GM23338 (cell line): ENCODE measurements around the gene KLLN. TPM values are rescaled to one million over a fixed set of nuclear protein-coding genes. Genes with fewer than 3 reads are reported as not detected.
A peak's percentile ranks its signal among the peaks of the same experiment; 100 is the strongest.
"Not testable (repeated sequence)": the region's sequence is repeated elsewhere in the genome, so short reads cannot be mapped to it uniquely, and the experiment has no call there.

Source experiments
- ATAC-seq: fragments of 200-7000 bp; cut with Tn5 transposase; 3 replicates; pipeline ENCODE4 v1.9.1; 2020
- DNase-seq: peaks from one replicate; pipeline ENCODE4 v3.0.0-alpha.2; 2015; ENCODE audit warnings: low spot score
- H2AFZ ChIP-seq: fragments of 200-600 bp; sonication (generic); 2 replicates; pipeline ENCODE4 v1.8.0; 2016; ENCODE audit warnings: antibody characterized with exemption, mild to moderate bottlenecking, moderate library complexity
- H3F3A ChIP-seq: fragments of 200-600 bp; sonication (generic); replicated peaks from 2 replicates; pipeline ENCODE4 v1.8.0; 2017; ENCODE audit warnings: antibody characterized with exemption, mixed run types, low read depth
- H3K27ac ChIP-seq: fragments of 200-600 bp; sonication (generic); 2 replicates; pipeline ENCODE4 v1.6.1; 2016; ENCODE audit warnings: low read depth
- H3K27me3 ChIP-seq: fragments of 200-600 bp; sonication (generic); 2 replicates; pipeline ENCODE4 v1.8.0; 2016; ENCODE audit warnings: mild to moderate bottlenecking, mixed run types, moderate library complexity; ENCODE audit not compliant: insufficient read depth
- H3K36me3 ChIP-seq: fragments of 200-600 bp; sonication (generic); 2 replicates; pipeline ENCODE4 v1.8.0; 2016; ENCODE audit warnings: mild to moderate bottlenecking; ENCODE audit not compliant: insufficient read depth
- H3K4me1 ChIP-seq: fragments of 200-600 bp; sonication (generic); 2 replicates; pipeline ENCODE4 v1.8.0; 2016; ENCODE audit warnings: mild to moderate bottlenecking, moderate library complexity; ENCODE audit not compliant: insufficient read depth
- H3K4me2 ChIP-seq: fragments of 200-600 bp; sonication (generic); 2 replicates; pipeline ENCODE4 v1.7.1; 2017; ENCODE audit warnings: mixed run types
- H3K4me3 ChIP-seq: fragments of 200-600 bp; sonication (generic); 2 replicates; pipeline ENCODE4 v1.6.1; 2016; ENCODE audit warnings: mixed run types
- H3K79me2 ChIP-seq: fragments of 200-600 bp; sonication (generic); replicated peaks from 2 replicates; pipeline ENCODE4 v1.8.0; 2017; ENCODE audit warnings: mild to moderate bottlenecking; ENCODE audit not compliant: insufficient read depth
- H3K9me2 ChIP-seq: fragments of 200-600 bp; sonication (generic); 2 replicates; pipeline ENCODE4 v1.8.0; 2017; ENCODE audit not compliant: insufficient read depth
- H4K20me1 ChIP-seq: fragments of 200-600 bp; sonication (generic); replicated peaks from 2 replicates; pipeline ENCODE4 v1.8.0; 2017; ENCODE audit warnings: mild to moderate bottlenecking; ENCODE audit not compliant: insufficient read depth
- H3K27ac Mint-ChIP-seq: 2 replicates; pipeline ENCODE4 v1.8.0; 2020; ENCODE audit warnings: inconsistent platforms, mild to moderate bottlenecking, moderate library complexity, mixed read lengths
- H3K27me3 Mint-ChIP-seq: 3 replicates; pipeline ENCODE4 v1.8.0; 2022; ENCODE audit warnings: low read depth, mild to moderate bottlenecking, moderate library complexity, mixed read lengths, inconsistent platforms; ENCODE audit not compliant: insufficient read depth, poor library complexity
- H3K36me3 Mint-ChIP-seq: 3 replicates; pipeline ENCODE4 v1.8.0; 2021; ENCODE audit warnings: low read depth, mild to moderate bottlenecking, inconsistent platforms, moderate library complexity, mixed read lengths
- H3K4me1 Mint-ChIP-seq: 3 replicates; pipeline ENCODE4 v1.8.0; 2020; ENCODE audit warnings: mild to moderate bottlenecking, inconsistent platforms, mixed read lengths
- H3K4me3 Mint-ChIP-seq: 3 replicates; pipeline ENCODE4 v1.8.0; 2021; ENCODE audit warnings: moderate library complexity, mild to moderate bottlenecking, inconsistent platforms, mixed read lengths
- H3K9me3 Mint-ChIP-seq: 3 replicates; pipeline ENCODE4 v1.8.0; 2020; ENCODE audit warnings: moderate library complexity, mild to moderate bottlenecking, inconsistent platforms, mixed read lengths
- CREB1 ChIP-seq: fragments of 250-450 bp; sonication (Bioruptor Pico); IDR thresholded peaks from 2 replicates; pipeline ENCODE4 v1.5.0; 2020; ENCODE audit warnings: low read depth, mild to moderate bottlenecking, moderate library complexity
- ETS1 ChIP-seq: IDR thresholded peaks from 2 replicates; pipeline ENCODE4 v1.6.1; 2016; ENCODE audit warnings: antibody characterized with exemption
- NANOG ChIP-seq: IDR thresholded peaks from 2 replicates; pipeline ENCODE4 v1.6.1; 2016; ENCODE audit warnings: antibody characterized with exemption, borderline replicate concordance
- POLR2AphosphoS5 ChIP-seq: IDR thresholded peaks from 2 replicates; pipeline ENCODE4 v1.6.1; 2016; ENCODE audit warnings: antibody characterized with exemption, low read depth
- long read RNA-seq: library from polyadenylated mRNA; unstranded; transcript quantifications from one replicate; pipeline ENCODE4 v2.0.0, GENCODE V29; 2020; ENCODE audit not compliant: unreplicated experiment
- polyA plus RNA-seq: library from polyadenylated mRNA; unstranded; fragments of >200 nt; fragmentation: Nextera tagmentation; extraction: Ambion mirVana; gene quantifications from 2 replicates; pipeline ENCODE4 v1.2.1, GENCODE V29; 2016
- total RNA-seq: library from RNA; depleted of rRNA; stranded (reverse); fragments of >200 nt; shearing (Covaris generic); gene quantifications from 2 replicates; pipeline ENCODE4 v1.2.3, GENCODE V29; 2014; rRNA removed

The KLLN gene, protein sequence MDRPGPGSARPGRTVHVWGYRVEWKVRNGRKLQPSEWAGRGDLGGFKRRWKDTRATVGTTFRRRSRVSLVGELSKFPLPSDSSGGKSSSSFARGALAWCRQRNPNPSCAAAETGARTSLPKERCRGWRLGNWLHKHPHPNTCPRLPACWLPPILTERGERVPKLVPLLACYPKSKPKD
- total RNA-seq, result 0.24 and 0.62 TPM in 2 replicates
- polyA plus RNA-seq, result 0.29 and 0.35 TPM in 2 replicates
- long read RNA-seq, result 0 reads

- peak within 1 kb of the TSS; percentile 84 for H3K4me2 ChIP-seq
- peak within 1 kb of the TSS; percentile 97 for H3K27ac ChIP-seq
- peak; percentile 78 for ATAC-seq
- Mint-ChIP-seq H3K4me1 (peaks cover 32% of the 10 kb centered on the region), H3K27ac (peak within 1 kb of the TSS; percentile 98), H3K36me3 (peaks cover 10% of the 10 kb centered on the region; the same call in 2 of the 3 replicates), H3K9me3 (peaks cover 5% of the 10 kb centered on the region), H3K4me3 (peak within 1 kb of the TSS; percentile 95), H3K27me3 (peaks cover 10% of the 10 kb centered on the region)
- 0 out of 2 replicates have a peak within 1 kb of the TSS, but pooled peaks have one; percentile 24 for H2AFZ ChIP-seq
- peaks cover 7% of the 10 kb centered on the region; the same call in 1 of the 2 replicates for H3F3A ChIP-seq
- H3K9me2 ChIP-seq, result no peaks in the 10 kb centered on the region
- H3K4me1 ChIP-seq, result peaks cover 30% of the 10 kb centered on the region
- no peaks in the 10 kb centered on the region for H3K36me3 ChIP-seq
- no peaks in the 10 kb centered on the region for H3K27me3 ChIP-seq
- H3K79me2 ChIP-seq, result peaks cover 42% of the 10 kb centered on the region
- peak within 1 kb of the TSS; percentile 87 for H3K4me3 ChIP-seq
- DNase-seq, result peak; percentile 94
- TF ChIP-seq NANOG (no peak), CREB1 (peak; percentile 83), ETS1 (0 out of 2 replicates have a peak, but pooled peaks have one; percentile 21), POLR2AphosphoS5 (peak; percentile 81)
- peaks cover 30% of the 10 kb centered on the region for H4K20me1 ChIP-seq
Observed at GRCh38 chr10:87863053-87863943, at the start of gene KLLN, which contains the start of gene PTEN. Gene KLLN, minus strand, starts transcription at chr10:87863533. Its CDS starts 1,046 bp downstream, at chr10:87862487. Gene PTEN, plus strand, starts transcription at chr10:87863625. Its CDS starts 845 bp downstream, at chr10:87864470.

- not testable (repeated sequence) for H3K4me3 ChIP-seq, H3K27me3 Mint-ChIP-seq, H4K20me1 ChIP-seq, H3K27ac ChIP-seq, H3K9me2 ChIP-seq, H3K4me1 ChIP-seq, H3K4me1 Mint-ChIP-seq, H2AFZ ChIP-seq, H3F3A ChIP-seq, H3K4me3 Mint-ChIP-seq, H3K27me3 ChIP-seq, H3K4me2 ChIP-seq, DNase-seq, ATAC-seq, H3K27ac Mint-ChIP-seq
- peaks cover 97% of the 10 kb centered on the region for H3K79me2 ChIP-seq
- peaks cover 53% of the 10 kb centered on the region for H3K9me3 Mint-ChIP-seq
- peaks cover 12% of the 10 kb centered on the region for H3K36me3 ChIP-seq
- peaks cover 86% of the 10 kb centered on the region for H3K36me3 Mint-ChIP-seq
Observed at GRCh38 chr10:87903396-87903795, 40.1 kb upstream of the KLLN start.

DNA sequence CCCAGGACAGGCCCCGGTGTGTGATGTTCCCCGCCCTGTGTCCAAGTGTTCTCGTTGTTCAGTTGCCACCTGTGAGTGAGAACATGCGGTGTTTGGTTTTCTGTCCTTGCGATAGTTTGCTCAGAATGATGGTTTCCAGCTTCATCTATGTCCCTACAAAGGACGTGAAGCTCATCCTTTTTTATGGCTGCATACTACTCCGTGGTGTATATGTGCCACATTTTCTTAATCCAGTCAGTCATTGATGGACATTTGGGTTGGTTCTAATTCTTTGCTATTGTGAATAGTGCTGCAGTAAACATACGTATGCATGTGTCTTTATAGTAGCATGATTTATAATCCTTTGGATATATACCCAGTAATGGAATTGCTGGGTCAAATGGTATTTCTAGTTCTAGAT lies 34.6 kb upstream of the KLLN start:
- H4K20me1 ChIP-seq, result peaks cover 18% of the 10 kb centered on the region
- not testable (repeated sequence) for H3F3A ChIP-seq, H3K9me2 ChIP-seq, H3K4me1 ChIP-seq, H2AFZ ChIP-seq, H3K27ac ChIP-seq, H3K36me3 ChIP-seq, H3K4me3 Mint-ChIP-seq, H3K27ac Mint-ChIP-seq, H3K27me3 ChIP-seq, H3K27me3 Mint-ChIP-seq, H3K4me2 ChIP-seq, ATAC-seq, DNase-seq, H3K4me3 ChIP-seq, H3K4me1 Mint-ChIP-seq
- Mint-ChIP-seq H3K9me3 (peaks cover 36% of the 10 kb centered on the region), H3K36me3 (peaks cover 68% of the 10 kb centered on the region)
- H3K79me2 ChIP-seq, result peaks cover 98% of the 10 kb centered on the region
